ENCODE results near the gene DEAF1.

- no peak for TF ChIP-seq YY1 (IDR thresholded peaks at IDR 0.05; ENCODE audit: insufficient read depth, insufficient read length)
- TF ChIP-seq ZNF274 (IDR thresholded peaks at IDR 0.05; ENCODE audit: low read depth, low read length): no peak
These were observed 76.0 kb downstream of the DEAF1 start for GRCh38 chr11:618856-619627.
